Neuronal stem cell (in vitro differentiated cells): ENCODE measurements around the gene TACC3.

Experiments used
- DNase-seq: peaks from one replicate; pipeline ENCODE4 v3.0.0-alpha.2; 2013; ENCODE audit warnings: low spot score
- H2AFZ ChIP-seq: one replicate; pipeline ENCODE4 v1.6.1; 2013; ENCODE audit warnings: mild to moderate bottlenecking, low read length, inconsistent platforms
- H2AK5ac ChIP-seq: 2 replicates; pipeline ENCODE4 v1.6.1; 2013; ENCODE audit warnings: low read depth, mild to moderate bottlenecking, inconsistent platforms, low read length, moderate library complexity, mixed read lengths
- H2BK120ac ChIP-seq: 2 replicates; pipeline ENCODE4 v1.6.1; 2013; ENCODE audit warnings: low read depth, mild to moderate bottlenecking, inconsistent platforms, low read length, moderate library complexity, mixed read lengths
- H2BK12ac ChIP-seq: one replicate; pipeline ENCODE4 v1.6.1; 2013; ENCODE audit warnings: low read length, inconsistent platforms
- H2BK15ac ChIP-seq: 2 replicates; pipeline ENCODE4 v1.6.1; 2013; ENCODE audit warnings: mild to moderate bottlenecking, low read length, inconsistent platforms, mixed read lengths
- H2BK5ac ChIP-seq: one replicate; pipeline ENCODE4 v1.6.1; 2013; ENCODE audit warnings: inconsistent platforms, mild to moderate bottlenecking, low read length, moderate library complexity
- H3K14ac ChIP-seq: one replicate; pipeline ENCODE4 v1.6.1; 2013; ENCODE audit warnings: low read length, inconsistent platforms
- H3K18ac ChIP-seq: 2 replicates; pipeline ENCODE4 v1.6.1; 2013; ENCODE audit warnings: low read length, inconsistent platforms
- H3K23ac ChIP-seq: 2 replicates; pipeline ENCODE4 v1.6.1; 2013; ENCODE audit warnings: low read depth, mild to moderate bottlenecking, mixed read lengths, low read length, inconsistent platforms; ENCODE audit not compliant: poor library complexity
- H3K27ac ChIP-seq: replicated peaks from 3 replicates; pipeline ENCODE4 v1.5.1; 2013; ENCODE audit warnings: low read length, inconsistent platforms
- H3K27me3 ChIP-seq, 3 experiments: 2 replicates each; pipeline ENCODE4 v1.6.1; 2013; ENCODE audit warnings: low read length in 3 of 3, mild to moderate bottlenecking in 2 of 3, inconsistent platforms in 1 of 3, low read depth in 1 of 3, mixed read lengths in 1 of 3, moderate library complexity in 1 of 3; ENCODE audit not compliant: control insufficient read depth in 3 of 3, insufficient read depth in 3 of 3
- H3K36me3 ChIP-seq, 2 donors: replicated peaks in 1 of 2; 2 replicates each; pipeline ENCODE4 v1.6.1; 2013; ENCODE audit warnings: low read length in 2 of 2; ENCODE audit not compliant: control insufficient read depth in 2 of 2, insufficient read depth in 2 of 2
- H3K4ac ChIP-seq: 2 replicates; pipeline ENCODE4 v1.6.1; 2013; ENCODE audit warnings: inconsistent platforms, mild to moderate bottlenecking, low read length, moderate library complexity
- H3K4me1 ChIP-seq, 2 donors: 1 replicate in 1 of 2; 2 replicates in 1 of 2; pipeline ENCODE4 v1.6.1; 2013; ENCODE audit warnings: low read length in 2 of 2, low read depth in 1 of 2; ENCODE audit not compliant: control insufficient read depth in 2 of 2, insufficient read depth in 1 of 2
- H3K4me2 ChIP-seq: one replicate; pipeline ENCODE4 v1.6.1; 2013; ENCODE audit warnings: mild to moderate bottlenecking, low read length, inconsistent platforms; ENCODE audit not compliant: insufficient read depth, poor library complexity, severe bottlenecking
- H3K4me3 ChIP-seq, 2 donors: 2 replicates each; pipeline ENCODE4 v1.5.1; 2013; ENCODE audit warnings: low read length in 2 of 2, mild to moderate bottlenecking in 2 of 2, inconsistent platforms in 1 of 2, moderate library complexity in 1 of 2
- H3K79me1 ChIP-seq: one replicate; pipeline ENCODE4 v1.6.1; 2013; ENCODE audit warnings: low read depth, mild to moderate bottlenecking, inconsistent platforms, low read length, moderate library complexity
- H3K9ac ChIP-seq: one replicate; pipeline ENCODE4 v1.6.1; 2013; ENCODE audit warnings: mild to moderate bottlenecking, low read depth, low read length, inconsistent platforms; ENCODE audit not compliant: poor library complexity
- H3K9me3 ChIP-seq, 2 donors: replicated peaks in 1 of 2; 2 replicates each; pipeline versions ENCODE3 to v1.6.1; 2013; ENCODE audit warnings: low read length in 2 of 2, mild to moderate bottlenecking in 2 of 2, inconsistent platforms in 1 of 2, low read depth in 1 of 2, mixed read lengths in 1 of 2, moderate library complexity in 1 of 2; ENCODE audit not compliant: control insufficient read depth in 2 of 2, insufficient read depth in 1 of 2
- H4K8ac ChIP-seq: one replicate; pipeline ENCODE4 v1.6.1; 2013; ENCODE audit warnings: low read depth, mild to moderate bottlenecking, inconsistent platforms, low read length, moderate library complexity
- H4K91ac ChIP-seq: one replicate; pipeline ENCODE4 v1.6.1; 2013; ENCODE audit warnings: low read length, low read depth, mild to moderate bottlenecking, inconsistent platforms; ENCODE audit not compliant: poor library complexity
- whole genome bisulfite sequencing, 2 donors: extraction: QIAGEN DNeasy Blood & Tissue Kit; methylation state at CpG; one replicate each; pipeline ENCODE4 v1.1.7; 2013; ENCODE audit warnings: missing lambda C conversion rate in 2 of 2, mixed read lengths in 1 of 2; ENCODE audit not compliant: insufficient read length in 2 of 2, insufficient replicate concordance in 1 of 2; ENCODE audit errors: extremely low coverage in 2 of 2; 5-methylcytosine and 5-hydroxymethylcytosine counted together

Gene TACC3

DNA sequence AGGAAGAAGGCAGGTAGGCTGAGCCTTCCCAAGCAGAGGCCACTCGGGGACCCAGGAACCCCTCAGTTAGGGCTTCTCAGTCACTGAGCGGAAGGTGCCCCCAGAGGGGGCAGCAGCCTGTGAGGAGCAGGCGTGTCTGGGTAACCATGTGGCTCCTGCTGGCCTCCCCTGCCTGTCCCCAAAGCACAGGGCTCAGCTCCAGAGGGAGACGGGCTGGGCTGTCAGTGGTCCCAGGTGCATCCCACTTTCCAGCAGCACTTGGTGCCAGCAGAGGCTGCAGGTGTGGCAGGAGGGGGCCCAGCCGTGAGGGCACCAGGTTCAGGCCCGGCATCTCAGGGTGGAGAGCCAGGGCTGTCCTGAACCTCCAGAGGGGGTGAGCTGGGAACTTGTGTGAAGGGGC, 22.7 kb downstream of the TACC3 start:
- no peak overlapping the region for H3K27ac ChIP-seq
- no peak overlapping the region for H2BK120ac ChIP-seq
- peaks cover 7% of the 10 kb centered on the region for H3K79me1 ChIP-seq
- no peak for DNase-seq
- H4K91ac ChIP-seq, result no peak overlapping the region
- peaks cover 47 to 61% of the 10 kb centered on the region in 2 donors for H3K36me3 ChIP-seq
- no peak overlapping the region for H2BK15ac ChIP-seq
- H2AFZ ChIP-seq, result no peak overlapping the region
- no peak overlapping the region for H2AK5ac ChIP-seq
- H3K4me3 ChIP-seq, result no peak overlapping the region
- H3K9me3 ChIP-seq, result peaks cover 0 to 2% of the 10 kb centered on the region in 2 donors
- H3K9ac ChIP-seq, result no peak overlapping the region
- no CpG with 5 or more reads among the region's 6 CpGs for WGBS, 2 donors
- peak overlapping the region; percentile 93 for H2BK5ac ChIP-seq
- no peak overlapping the region for H3K14ac ChIP-seq
- H3K4me1 ChIP-seq, result peaks cover 0 to 2% of the 10 kb centered on the region in 2 donors
- H4K8ac ChIP-seq, result no peak overlapping the region
- no peaks in the 10 kb centered on the region for H3K27me3 ChIP-seq
- no peak overlapping the region for H2BK12ac ChIP-seq
- no peak overlapping the region for H3K18ac ChIP-seq
- no peak overlapping the region for H3K4me2 ChIP-seq
- no peak overlapping the region for H3K23ac ChIP-seq
- H3K4ac ChIP-seq, result no peak overlapping the region

DNA sequence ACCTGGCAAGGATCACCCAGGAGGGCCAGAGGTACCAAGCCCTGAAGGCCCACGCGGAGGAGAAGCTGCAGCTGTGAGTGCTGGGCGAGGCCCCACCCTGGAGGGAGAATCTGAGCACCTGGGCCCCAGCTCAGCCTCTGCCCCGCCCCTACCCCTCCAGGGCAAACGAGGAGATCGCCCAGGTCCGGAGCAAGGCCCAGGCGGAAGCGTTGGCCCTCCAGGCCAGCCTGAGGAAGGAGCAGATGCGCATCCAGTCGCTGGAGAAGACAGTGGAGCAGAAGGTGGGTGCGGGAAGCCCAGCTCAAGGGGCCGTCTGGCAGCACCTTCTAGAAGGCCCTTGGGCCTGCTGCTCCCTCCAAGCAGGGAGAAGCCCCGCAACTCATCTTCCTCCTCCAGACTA, 23.2 kb downstream of the TACC3 start:
- no peak overlapping the region for H3K23ac ChIP-seq
- H3K36me3 ChIP-seq, result peaks cover 43 to 56% of the 10 kb centered on the region in 2 donors
- H3K4me2 ChIP-seq, result no peak overlapping the region
- H3K27me3 ChIP-seq, result no peaks in the 10 kb centered on the region
- H3K4me3 ChIP-seq, result no peak overlapping the region
- no peaks in the 10 kb centered on the region for H3K9me3 ChIP-seq
- H2BK12ac ChIP-seq, result no peak overlapping the region
- H3K9ac ChIP-seq, result no peak overlapping the region
- WGBS, 2 donors, result no CpG with 5 or more reads among the region's 14 CpGs
- H2AK5ac ChIP-seq, result no peak overlapping the region
- no peak overlapping the region for H3K27ac ChIP-seq
- H3K4ac ChIP-seq, result no peak overlapping the region
- no peak overlapping the region for H3K18ac ChIP-seq
- H4K91ac ChIP-seq, result no peak overlapping the region
- H3K4me1 ChIP-seq, result peaks cover 2% of the 10 kb centered on the region in 2 donors
- peaks cover 7% of the 10 kb centered on the region for H3K79me1 ChIP-seq
- H2AFZ ChIP-seq, result no peak overlapping the region
- no peak overlapping the region for H2BK120ac ChIP-seq
- H2BK15ac ChIP-seq, result no peak overlapping the region
- peak overlapping the region; percentile 93 for H2BK5ac ChIP-seq
- no peak overlapping the region for H3K14ac ChIP-seq
- no peak overlapping the region for H4K8ac ChIP-seq
- no peak for DNase-seq

DNA sequence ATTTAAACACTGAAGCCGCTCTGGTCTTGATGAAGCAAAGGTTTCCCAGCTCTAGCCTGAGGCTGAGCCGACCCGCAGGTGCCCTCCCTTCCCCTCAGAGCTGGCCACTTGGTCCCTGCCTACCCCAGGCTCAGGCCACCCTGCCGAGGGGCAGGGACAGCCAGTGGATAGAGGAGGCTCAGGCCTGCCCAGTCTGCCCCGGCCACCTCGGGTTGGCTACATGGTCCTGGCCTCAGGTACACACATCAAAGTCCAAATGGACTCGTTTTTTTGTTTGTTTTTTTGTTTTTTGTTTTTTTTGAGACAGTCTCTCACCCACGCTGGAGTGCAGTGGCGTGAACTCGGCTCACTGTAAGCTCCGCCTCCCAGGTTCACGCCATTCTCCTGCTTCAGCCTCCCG, 23.8 kb downstream of the TACC3 start:
- Histone ChIP-seq H3K4me2 (no peak overlapping the region), H3K4ac (no peak overlapping the region), H3K36me3 (peaks cover 38 to 50% of the 10 kb centered on the region in 2 donors), H3K9ac (no peak overlapping the region), H3K14ac (no peak overlapping the region), H3K79me1 (peaks cover 5% of the 10 kb centered on the region), H2AFZ (no peak overlapping the region), H2BK120ac (no peak overlapping the region), H4K8ac (no peak overlapping the region), H2BK12ac (no peak overlapping the region), H3K18ac (no peak overlapping the region), H3K4me3 (no peak overlapping the region), H3K23ac (no peak overlapping the region), H3K9me3 (no peaks in the 10 kb centered on the region), H3K27ac (no peak overlapping the region), H2AK5ac (no peak overlapping the region), H3K27me3 (no peaks in the 10 kb centered on the region), H4K91ac (no peak overlapping the region), H2BK15ac (no peak overlapping the region), H3K4me1 (peaks cover 2 to 4% of the 10 kb centered on the region in 2 donors), H2BK5ac (peak overlapping the region; percentile 93)
- no CpG with 5 or more reads among the region's 13 CpGs for WGBS, 2 donors
- no peak for DNase-seq

DNA sequence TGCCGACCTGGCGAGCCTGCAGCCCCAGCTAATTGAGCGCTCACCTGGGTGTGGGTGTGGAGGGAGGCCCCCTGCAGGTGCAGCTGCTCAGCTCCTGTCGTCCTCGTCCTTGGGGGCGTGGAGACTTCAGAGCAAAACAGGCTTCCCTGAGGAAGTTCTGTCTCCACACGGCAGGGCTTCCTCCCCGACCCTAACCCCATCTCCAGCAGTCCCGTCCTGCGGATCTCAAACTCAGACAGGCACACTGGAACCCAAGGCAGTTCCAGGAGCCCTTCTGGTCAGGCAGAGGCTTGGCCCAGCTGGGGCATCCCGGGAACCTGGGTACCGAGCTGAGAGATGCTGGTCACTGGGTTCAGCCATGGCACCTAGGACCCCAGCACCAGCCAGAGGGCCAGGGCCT, 24.4 kb downstream of the TACC3 start:
- no peak overlapping the region for H2AFZ ChIP-seq
- no peak overlapping the region for H3K14ac ChIP-seq
- H3K18ac ChIP-seq, result peak overlapping the region; percentile 35
- H3K79me1 ChIP-seq, result peaks cover 5% of the 10 kb centered on the region
- no peak overlapping the region for H3K9ac ChIP-seq
- no peak overlapping the region for H4K91ac ChIP-seq
- no peak overlapping the region for H2BK15ac ChIP-seq
- no peak overlapping the region for H3K4me2 ChIP-seq
- H2BK12ac ChIP-seq, result no peak overlapping the region
- peaks cover 33 to 44% of the 10 kb centered on the region in 2 donors for H3K36me3 ChIP-seq
- DNase-seq, result no peak
- H2BK5ac ChIP-seq, result no peak overlapping the region
- no peak overlapping the region for H3K4ac ChIP-seq
- H3K4me3 ChIP-seq, result no peak overlapping the region
- no CpG with 5 or more reads among the region's 12 CpGs for WGBS, 2 donors
- no peaks in the 10 kb centered on the region for H3K9me3 ChIP-seq
- H3K27ac ChIP-seq, result no peak overlapping the region
- no peak overlapping the region for H2BK120ac ChIP-seq
- no peaks in the 10 kb centered on the region for H3K27me3 ChIP-seq
- no peak overlapping the region for H4K8ac ChIP-seq
- no peak overlapping the region for H3K23ac ChIP-seq
- H3K4me1 ChIP-seq, result peaks cover 2 to 4% of the 10 kb centered on the region in 2 donors
- peak overlapping the region; percentile 71 for H2AK5ac ChIP-seq
